CD4-positive, alpha-beta T cell treated with Interleukin-4 for 4 hours (primary cell): ENCODE results near the gene RNH1.

Experiments
- DNase-seq: peaks from one replicate; pipeline ENCODE4 v3.0.0-alpha.2; 2020

RNH1 gene

GRCh38 chr11:536841-537621 is 30.0 kb upstream of the RNH1 start, which contains the start of gene LRRC56:
Gene LRRC56, plus strand, starts transcription at chr11:537527. Its CDS starts 3,158 bp downstream, at chr11:540685.
- peak; percentile 96 for DNase-seq

- peak; percentile 93 for DNase-seq
Measured at GRCh38 chr11:535519-536454, 28.7 kb upstream of the RNH1 start, which contains the start of gene HRAS. Gene HRAS, minus strand, starts transcription at chr11:535576.

DNA sequence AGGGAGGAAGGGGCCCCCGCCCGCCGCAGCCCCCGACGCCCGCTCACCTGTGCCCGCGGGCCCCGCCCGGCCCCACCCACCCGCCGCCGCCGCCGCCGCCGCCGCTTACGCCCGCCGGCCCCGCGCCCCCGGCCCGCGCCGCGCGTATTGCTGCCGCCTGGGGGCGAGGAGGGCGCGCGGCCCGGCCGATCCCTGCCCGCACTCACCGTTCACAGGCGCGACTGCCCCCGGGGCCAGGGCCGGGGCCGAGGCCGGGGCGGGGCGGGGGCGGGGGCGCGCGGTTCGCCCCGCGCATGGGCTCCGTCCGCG is 28.1 kb upstream of the RNH1 start:
- no peak for DNase-seq

GRCh38 chr11:534396-535209 is 27.6 kb upstream of the RNH1 start:
- DNase-seq, result peak; percentile 13

DNA sequence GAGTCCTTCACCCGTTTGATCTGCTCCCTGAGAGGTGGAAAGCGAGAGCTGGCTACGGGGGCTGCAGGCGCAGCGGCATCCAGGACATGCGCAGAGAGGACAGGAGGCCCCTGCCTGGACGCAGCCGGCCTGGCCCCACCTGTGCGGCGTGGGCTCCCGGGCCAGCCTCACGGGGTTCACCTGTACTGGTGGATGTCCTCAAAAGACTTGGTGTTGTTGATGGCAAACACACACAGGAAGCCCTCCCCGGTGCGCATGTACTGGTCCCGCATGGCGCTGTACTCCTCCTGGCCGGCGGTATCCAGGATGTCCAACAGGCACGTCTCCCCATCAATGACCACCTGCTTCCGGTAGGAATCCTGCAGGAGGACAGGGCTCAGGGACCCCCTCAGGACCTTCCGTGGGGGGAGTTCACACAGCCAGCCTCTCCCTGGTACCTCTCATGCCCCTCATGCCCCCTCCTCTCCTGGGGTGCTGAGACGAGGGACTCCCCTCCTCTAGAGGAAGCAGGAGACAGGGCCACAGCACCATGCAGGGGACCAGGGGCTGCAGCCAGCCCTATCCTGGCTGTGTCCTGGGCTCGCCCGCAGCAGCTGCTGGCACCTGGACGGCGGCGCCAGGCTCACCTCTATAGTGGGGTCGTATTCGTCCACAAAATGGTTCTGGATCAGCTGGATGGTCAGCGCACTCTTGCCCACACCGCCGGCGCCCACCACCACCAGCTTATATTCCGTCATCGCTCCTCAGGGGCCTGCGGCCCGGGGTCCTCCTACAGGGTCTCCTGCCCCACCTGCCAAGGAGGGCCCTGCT is 26.7 kb upstream of the RNH1 start:
- no peak for DNase-seq

DNA sequence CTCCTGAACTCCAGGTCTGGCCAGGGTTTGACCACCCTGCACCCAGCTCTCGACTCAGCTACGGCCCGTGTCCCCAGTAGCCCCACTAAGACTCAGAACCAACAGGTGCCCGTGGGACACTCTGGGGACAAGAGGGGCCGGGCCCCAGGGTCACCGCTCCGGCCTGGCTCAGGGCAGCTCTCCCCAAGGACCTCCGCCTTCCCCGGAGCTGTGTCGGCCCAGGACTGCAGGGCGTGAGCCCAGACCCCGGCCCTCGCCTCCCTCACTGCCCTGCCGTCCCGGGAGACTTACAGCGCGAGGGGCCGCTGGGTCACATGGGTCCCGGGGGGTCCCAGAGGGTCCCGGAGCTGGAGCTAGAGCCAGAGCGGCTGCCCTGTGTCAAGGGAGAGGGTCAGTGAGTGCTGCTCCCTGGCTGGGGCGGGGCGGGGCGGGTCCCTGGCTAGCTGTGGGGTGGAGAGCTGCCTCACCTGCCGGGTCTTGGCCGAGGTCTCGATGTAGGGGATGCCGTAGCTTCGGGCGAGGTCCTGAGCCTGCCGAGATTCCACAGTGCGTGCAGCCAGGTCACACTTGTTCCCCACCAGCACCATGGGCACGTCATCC is 26.0 kb upstream of the RNH1 start:
- no peak for DNase-seq

DNA sequence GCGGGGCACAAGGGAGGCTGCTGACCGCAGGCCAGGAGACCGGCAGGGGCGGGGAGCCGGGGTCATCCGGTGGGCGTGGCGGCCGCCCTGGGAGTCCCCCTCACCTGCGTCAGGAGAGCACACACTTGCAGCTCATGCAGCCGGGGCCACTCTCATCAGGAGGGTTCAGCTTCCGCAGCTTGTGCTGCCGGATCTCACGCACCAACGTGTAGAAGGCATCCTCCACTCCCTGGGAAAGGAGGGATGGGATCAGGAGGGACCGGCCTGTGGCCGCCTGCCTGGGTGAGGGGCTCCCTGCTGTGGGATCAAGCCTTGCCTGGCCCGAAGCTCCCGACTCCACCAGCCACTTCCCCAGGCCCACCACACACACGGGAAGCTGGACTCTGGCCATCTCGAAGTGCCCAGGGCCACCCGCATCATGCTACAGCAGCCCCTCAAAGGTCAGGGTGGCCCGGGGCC is 25.5 kb upstream of the RNH1 start:
- no peak for DNase-seq

DNA sequence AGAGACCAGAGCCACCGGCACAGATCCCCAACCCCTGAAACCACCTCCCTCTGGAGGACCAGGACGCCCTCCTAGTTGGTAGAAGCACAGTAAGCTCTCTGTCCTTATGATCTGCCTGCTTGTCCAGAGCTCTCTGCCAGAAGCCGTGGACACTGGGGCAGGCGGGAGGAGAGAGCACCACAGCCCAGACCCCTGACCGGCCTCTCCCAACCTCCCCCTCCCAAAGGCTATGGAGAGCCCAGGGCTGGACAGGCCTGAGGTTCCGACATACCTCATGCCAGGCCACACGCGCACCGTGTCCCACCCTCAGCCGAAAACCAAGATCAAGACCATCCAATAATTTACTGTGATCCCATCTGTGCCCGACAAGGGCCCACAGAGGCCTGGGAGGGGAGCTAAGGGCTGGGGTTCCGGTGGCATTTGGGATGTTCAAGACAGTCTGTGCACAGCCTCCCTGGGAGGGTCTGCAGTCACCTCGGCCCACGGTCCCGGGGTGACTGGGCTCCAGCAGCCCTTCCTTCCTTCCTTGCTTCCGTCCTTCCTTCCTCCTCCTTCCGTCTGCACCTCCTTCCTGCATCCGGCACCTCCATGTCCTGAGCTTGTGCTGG is 25.0 kb upstream of the RNH1 start:
- no peak for DNase-seq

GRCh38 chr11:530960-531831 is 24.2 kb upstream of the RNH1 start:
- no peak for DNase-seq

DNA sequence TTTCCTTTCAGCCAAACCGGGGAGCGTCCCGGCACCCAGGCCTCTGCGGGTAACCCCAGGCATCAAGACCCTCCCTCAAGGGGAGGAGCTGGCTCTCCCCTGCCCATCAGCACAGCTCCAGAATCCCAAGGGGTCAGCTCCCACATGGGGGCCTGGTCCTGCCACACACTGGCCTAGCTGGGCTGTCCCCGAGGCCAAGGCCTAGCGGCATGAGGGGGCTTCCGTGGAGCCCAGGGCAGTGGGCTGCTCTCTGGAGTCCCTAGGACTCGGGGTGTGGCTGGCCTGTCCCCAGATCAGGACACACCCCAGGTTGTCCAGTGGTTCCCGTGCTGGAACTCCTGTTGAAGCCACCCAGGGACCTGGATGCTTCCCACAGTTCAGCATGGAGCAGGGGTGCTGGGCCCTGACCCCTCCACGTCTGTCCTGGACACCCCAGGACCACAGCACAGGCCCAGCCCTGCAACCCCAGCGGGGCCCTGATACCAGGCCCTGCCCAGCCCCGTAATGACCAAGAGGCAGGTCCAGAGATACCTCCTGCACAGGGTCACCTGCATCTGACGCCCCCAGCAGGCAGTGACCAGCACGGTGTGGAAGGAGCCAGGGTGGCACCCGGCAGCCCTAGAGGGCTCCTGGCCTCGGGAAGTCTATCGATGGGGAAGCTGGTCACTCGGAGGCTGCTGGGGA is 22.8 kb upstream of the RNH1 start:
- no peak for DNase-seq

GRCh38 chr11:528815-529727 is 22.0 kb upstream of the RNH1 start:
- no peak for DNase-seq

DNA sequence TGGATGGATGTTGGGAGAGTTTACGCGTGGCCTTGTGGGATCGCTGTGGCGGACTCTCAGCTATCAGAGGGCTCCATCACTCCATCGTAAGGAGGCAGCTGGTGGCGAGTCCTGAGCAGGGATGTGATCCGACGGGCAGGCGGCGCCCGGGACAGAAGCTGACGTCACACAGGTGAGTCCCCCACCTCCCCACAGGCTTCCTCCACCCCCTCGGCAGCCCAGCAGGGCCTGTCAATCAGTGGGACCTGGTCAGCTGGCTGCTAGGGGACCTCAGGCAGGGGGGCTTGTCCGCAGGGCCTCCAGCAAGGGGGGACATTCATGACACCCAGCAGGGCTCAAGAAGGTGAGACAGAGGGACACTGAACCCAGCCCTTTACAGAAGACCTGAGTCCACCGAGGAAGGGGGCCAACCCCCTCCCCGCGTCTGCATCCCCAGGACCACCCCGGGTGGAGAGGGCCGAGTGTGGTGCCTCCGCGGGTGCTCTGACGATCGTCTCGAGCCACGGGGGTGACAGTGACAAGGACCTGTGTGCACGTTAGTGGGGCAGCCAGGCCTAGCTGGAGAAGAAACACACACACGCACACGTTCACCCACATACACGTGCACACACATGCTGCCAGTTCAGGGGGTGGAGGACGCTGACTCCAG is 21.2 kb upstream of the RNH1 start:
- no peak for DNase-seq

DNA sequence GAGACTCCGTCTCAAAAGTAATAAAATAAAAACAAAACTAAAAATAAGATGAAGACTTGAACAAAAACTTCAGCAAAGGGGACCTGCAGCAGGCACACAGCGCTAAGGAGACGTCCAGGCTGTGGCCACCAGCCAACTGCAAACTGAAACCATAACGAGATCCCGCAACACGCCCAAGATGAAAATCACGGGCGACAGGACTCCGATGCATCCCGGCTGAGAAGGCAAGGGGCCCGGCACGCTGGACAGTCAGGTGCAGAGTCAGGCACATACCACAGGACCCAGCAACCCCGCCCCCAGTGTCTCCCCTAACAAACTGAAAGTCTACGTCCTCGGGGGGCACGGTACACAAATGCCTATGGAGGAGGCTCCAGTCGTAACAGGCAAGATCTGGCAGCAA is 19.1 kb upstream of the RNH1 start:
- no peak for DNase-seq

- no peak for DNase-seq
Measured at GRCh38 chr11:521177-521688, 14.2 kb upstream of the RNH1 start.

DNA sequence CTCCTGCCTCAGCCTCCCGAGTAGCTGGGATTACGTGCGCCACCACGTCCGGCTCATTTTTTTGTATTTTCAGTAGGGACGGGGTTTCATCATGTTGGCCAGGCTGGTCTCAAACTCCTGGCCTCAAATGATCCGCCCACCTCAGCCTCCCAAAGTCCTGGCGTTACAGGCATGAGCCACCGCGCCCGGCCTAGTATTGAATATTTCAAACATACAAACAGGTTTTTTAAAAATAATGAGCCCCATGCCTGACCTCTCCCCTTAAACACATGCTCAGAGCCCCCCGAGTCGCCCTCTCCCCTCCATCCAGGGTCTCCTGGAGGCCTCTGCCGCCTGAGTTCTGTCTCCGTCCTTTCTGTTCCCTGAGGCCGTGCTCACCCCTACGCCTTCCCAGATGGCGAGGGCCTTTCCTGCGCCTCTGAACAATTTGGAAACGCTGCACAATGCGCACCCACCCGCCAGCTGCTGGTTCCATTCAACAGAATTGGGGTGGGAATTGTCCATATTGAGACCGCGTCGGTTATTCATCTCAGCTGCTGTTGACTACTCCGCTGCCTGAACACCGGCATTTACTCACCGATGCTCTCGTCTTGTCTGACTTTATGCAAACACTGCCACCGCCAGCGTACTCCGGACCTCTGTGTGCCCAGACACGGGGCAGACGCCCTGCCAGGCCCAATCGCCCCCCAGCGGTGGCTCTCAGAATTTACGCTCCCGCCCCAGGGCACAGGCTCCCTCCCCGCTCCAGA is 13.6 kb upstream of the RNH1 start:
- DNase-seq, result no peak

DNA sequence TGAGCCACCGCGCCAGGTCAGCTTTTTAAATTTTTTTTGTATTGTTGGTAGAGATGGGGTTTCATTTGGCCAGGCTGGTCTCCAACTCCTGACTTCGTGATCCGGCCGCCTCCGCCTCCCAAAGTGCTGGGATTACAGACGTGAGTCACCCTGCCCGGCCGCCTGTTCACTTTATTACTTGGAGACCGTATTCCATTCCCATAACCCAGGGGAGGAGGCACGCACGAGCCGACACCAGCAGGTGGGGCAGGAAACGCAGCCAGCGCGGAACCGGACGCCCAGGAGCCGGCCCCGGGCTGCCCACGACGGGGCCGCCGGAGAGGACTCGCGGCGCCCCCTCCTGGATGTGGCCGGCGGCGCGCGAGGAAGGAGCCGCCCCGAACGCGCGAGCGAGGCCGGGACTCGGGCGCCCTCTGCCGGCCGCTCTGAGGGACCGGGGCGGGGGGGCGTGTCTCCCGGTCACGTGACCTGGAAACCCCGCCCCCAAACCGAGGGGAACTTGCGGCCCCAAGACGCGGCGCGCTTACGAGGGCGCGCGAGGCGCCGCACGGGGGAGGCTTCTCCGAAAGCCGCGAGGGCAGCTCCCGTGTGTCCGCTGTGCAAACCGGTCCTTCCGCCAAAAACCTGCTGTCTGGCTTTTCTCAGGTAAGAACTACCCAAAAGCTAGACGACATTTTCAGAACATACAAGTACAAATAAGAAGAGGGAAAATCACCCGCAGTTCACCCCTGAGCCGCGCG is 11.6 kb upstream of the RNH1 start:
- peak; percentile 75 for DNase-seq
